Adrenal gland (tissue), 12 donors: Measurements from ENCODE around the gene SCN8A. TPM values are rescaled to one million over a fixed set of nuclear protein-coding genes. Genes with fewer than 3 reads are reported as not detected.
"Not testable (repeated sequence)": the region's sequence is repeated elsewhere in the genome, so short reads cannot be mapped to it uniquely, and the experiment has no call there.

Source experiments
- DNase-seq, 7 donors: peaks; one replicate each; pipeline ENCODE4 v3.0.0-alpha.2; 2019 to 2020
- H3K27ac ChIP-seq, 5 donors: fragments of 200-600 bp; sonication (generic) in 4 of 5; 1 replicate in 3 of 5; 2 replicates in 2 of 5; pipeline versions ENCODE4 v1.5.1 to v1.8.0; 2016 to 2020; ENCODE audit warnings: mild to moderate bottlenecking in 1 of 5
- H3K27me3 ChIP-seq: fragments of 200-600 bp; 2 replicates; pipeline ENCODE4 v1.8.0; 2021
- H3K36me3 ChIP-seq, 2 donors: fragments of 200-600 bp; replicated peaks in 1 of 2; 1 replicate in 1 of 2; 2 replicates in 1 of 2; pipeline versions ENCODE4 v1.5.1 to v1.8.0; 2018 to 2022
- H3K4me1 ChIP-seq, 2 donors: fragments of 200-600 bp; replicated peaks in 1 of 2; 1 replicate in 1 of 2; 2 replicates in 1 of 2; pipeline versions ENCODE4 v1.5.1 to v1.8.0; 2018 to 2021
- H3K4me3 ChIP-seq, 4 donors: fragments of 200-600 bp; sonication (generic) in 3 of 4; one replicate each; pipeline ENCODE4 v1.5.1; 2016 to 2018
- H3K9me3 ChIP-seq, 3 donors: fragments of 200-600 bp; sonication (generic) in 1 of 3; replicated peaks in 1 of 3; 1 replicate in 2 of 3; 2 replicates in 1 of 3; pipeline versions ENCODE4 v1.5.1 to v1.8.0; 2016 to 2021
- POLR2A ChIP-seq, 2 donors: fragments of 450-650 bp; IDR thresholded peaks; one replicate each; pipeline ENCODE4 v1.6.1; 2017; ENCODE audit warnings: antibody characterized with exemption in 2 of 2, mild to moderate bottlenecking in 2 of 2, moderate library complexity in 1 of 2
- WGBS, 4 donors: extraction: QIAGEN DNeasy Blood & Tissue Kit in 2 of 4; methylation state at CpG; one replicate each; pipeline versions ENCODE4 v1.1.5 to v1.1.7; 2013 to 2017; 5-methylcytosine and 5-hydroxymethylcytosine counted together
- intact Hi-C, 2 donors: fragments of 100-400 bp; cut with DNase I; formaldehyde crosslinking; loops; one replicate each; pipeline versions ENCODE4 v1.14.1 to v1.15.0; 2022 to 2023
- polyA plus RNA-seq, 3 donors: library from polyadenylated mRNA; stranded (reverse); fragments of 200-250 nt in 2 of 3; fragments of 350-450 nt in 1 of 3; fragmentation: Illumina TruSeq in 1 of 3; extraction: RNeasy Lipid Tissue Mini Kit (QIAGEN cat#74804) in 1 of 3; gene quantifications; one replicate each; pipeline ENCODE4 v1.2.3, GENCODE V29; 2013 to 2014
- total RNA-seq, 9 donors: library from RNA; depleted of rRNA in 4 of 9; stranded (reverse); fragments of >200 nt in 4 of 9; fragments of 120-200 nt in 1 of 9; fragmentation: NEBNext Ultra II Directional in 1 of 9; extraction: Animal tissue kit (Norgen Biotek cat#: 25700) in 1 of 9; gene quantifications; one replicate each; pipeline versions ENCODE4 v1.1.0 to v1.2.4, GENCODE V29; 2013 to 2023
- TF ChIP-seq, protein P1 (sequence below), 6 experiments: fragments of 450-650 bp in 4 of 6; fragments of 200-600 bp in 2 of 6; sonication (generic) in 1 of 6; IDR thresholded peaks; 1 replicate in 5 of 6; 2 replicates in 1 of 6; pipeline versions ENCODE4 v1.5.1 to v1.8.0; 2016 to 2021; ENCODE audit warnings: antibody characterized with exemption in 6 of 6, mild to moderate bottlenecking in 2 of 6, moderate library complexity in 1 of 6
- donor health status: healthy with polysubstance abuse.
- donor health status: Bipolar disorder and iron deficiency.
- donor health status: DM: yes; HTN: yes; CAD: no.
- donor health status: DM: no; HTN: no; CAD: no.
- donor health status: DM: no; HTN: no; CAD: no.
- donor health status: DM: yes; HTN: yes; CAD: no.

The SCN8A gene
- total and polyA plus RNA-seq, 12 donors, result 0.69 to 7.0 (median 2.0) TPM

DNA sequence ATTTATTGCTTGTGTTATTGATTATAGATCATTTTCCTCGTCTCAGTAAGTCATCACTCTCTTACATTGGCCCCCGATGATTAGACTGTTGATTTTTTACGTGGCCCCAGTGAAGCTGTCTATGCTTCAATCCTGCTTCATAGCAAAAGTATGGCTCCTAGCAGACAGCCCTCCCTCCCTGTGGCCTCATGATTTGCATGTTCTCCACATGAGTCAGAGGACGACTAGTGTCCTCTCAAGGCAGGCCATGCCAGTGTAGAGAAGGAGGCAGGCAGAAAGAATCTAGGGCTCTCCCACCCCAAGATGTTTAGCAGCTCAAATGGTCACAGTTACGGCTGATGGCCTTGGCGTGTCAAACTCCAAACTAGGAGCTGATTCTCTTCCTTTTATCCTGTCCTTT lies 197.8 kb downstream of the SCN8A start:
- H3K9me3 ChIP-seq, result no peaks in the 10 kb centered on the region
- WGBS, 4 donors, result 82 to 91% (median 84%) methylated on average over 6 of the region's 6 CpGs
- intact Hi-C loops, result no loop called here

DNA sequence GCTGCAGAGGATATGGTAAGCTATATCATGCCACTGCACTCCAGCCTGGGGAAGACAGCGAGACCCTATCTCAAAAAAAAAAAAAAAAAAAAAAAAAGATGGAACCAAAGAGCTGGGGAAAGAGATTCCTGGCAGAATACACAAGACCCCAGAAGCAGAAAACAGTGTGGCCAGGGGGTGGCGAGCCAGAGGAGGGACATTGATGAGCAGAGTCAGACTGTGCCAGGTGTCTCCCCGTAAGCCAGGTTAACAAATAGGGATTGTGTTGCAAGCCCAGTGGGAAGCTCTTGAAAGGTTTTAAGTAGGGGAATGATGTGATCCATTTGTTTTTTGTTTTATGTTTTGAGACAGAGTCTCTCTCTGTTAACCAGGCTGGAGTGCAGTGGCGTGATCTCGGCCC lies 201.4 kb downstream of the SCN8A start:
- H3K27ac ChIP-seq, result no peak overlapping the region
- H3K4me1 ChIP-seq, result no peaks in the 10 kb centered on the region
- TF ChIP-seq POLR2A (IDR thresholded peaks at IDR 0.05), result no peak
- TF ChIP-seq, protein P1, sequence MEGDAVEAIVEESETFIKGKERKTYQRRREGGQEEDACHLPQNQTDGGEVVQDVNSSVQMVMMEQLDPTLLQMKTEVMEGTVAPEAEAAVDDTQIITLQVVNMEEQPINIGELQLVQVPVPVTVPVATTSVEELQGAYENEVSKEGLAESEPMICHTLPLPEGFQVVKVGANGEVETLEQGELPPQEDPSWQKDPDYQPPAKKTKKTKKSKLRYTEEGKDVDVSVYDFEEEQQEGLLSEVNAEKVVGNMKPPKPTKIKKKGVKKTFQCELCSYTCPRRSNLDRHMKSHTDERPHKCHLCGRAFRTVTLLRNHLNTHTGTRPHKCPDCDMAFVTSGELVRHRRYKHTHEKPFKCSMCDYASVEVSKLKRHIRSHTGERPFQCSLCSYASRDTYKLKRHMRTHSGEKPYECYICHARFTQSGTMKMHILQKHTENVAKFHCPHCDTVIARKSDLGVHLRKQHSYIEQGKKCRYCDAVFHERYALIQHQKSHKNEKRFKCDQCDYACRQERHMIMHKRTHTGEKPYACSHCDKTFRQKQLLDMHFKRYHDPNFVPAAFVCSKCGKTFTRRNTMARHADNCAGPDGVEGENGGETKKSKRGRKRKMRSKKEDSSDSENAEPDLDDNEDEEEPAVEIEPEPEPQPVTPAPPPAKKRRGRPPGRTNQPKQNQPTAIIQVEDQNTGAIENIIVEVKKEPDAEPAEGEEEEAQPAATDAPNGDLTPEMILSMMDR (IDR thresholded peaks at IDR 0.05), result no peak
- intact Hi-C loops, result no loop called here
- H3K36me3 ChIP-seq, result no peaks in the 10 kb centered on the region
- 93 to 98% (median 95%) methylated on average over 5 of the region's 5 CpGs for WGBS, 4 donors
- no peak for DNase-seq
- no peaks in the 10 kb centered on the region for H3K27me3 ChIP-seq
- H3K4me3 ChIP-seq, result no peak overlapping the region
- H3K9me3 ChIP-seq, result no peaks in the 10 kb centered on the region

More for the DNA sequence above, 197.8 kb downstream of the SCN8A start:
- Histone ChIP-seq H3K4me1 (no peaks in the 10 kb centered on the region), H3K27me3 (no peaks in the 10 kb centered on the region), H3K27ac (no peak overlapping the region), H3K36me3 (no peaks in the 10 kb centered on the region), H3K4me3 (no peak overlapping the region)
- TF ChIP-seq, protein P1 (IDR thresholded peaks at IDR 0.05), result no peak
- no peak for TF ChIP-seq POLR2A (IDR thresholded peaks at IDR 0.05)
- DNase-seq, result no peak

DNA sequence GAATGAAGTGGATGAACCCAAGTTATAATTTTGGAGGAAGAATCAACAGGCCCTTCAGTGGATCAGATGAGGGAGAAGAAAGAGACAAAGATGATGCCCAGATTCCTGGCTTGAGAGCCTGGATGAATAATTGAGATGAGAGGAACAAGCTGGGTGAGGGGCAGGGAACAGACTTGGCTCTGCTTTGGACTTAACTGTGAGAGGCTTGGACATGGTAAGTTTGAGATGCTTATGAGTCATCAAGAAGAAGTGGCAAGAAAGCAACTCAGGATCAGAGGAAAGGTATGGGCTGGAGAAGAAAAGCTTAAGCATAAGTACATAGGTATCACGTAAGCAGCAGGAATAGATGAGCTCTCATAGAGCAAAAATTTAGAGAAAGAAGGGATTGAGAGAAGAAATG lies 202.2 kb downstream of the SCN8A start:
- Histone ChIP-seq H3K27ac (no peak overlapping the region), H3K4me1 (no peaks in the 10 kb centered on the region), H3K9me3 (no peaks in the 10 kb centered on the region), H3K27me3 (no peaks in the 10 kb centered on the region), H3K36me3 (no peaks in the 10 kb centered on the region), H3K4me3 (no peak overlapping the region)
- no peak for TF ChIP-seq POLR2A (IDR thresholded peaks at IDR 0.05)
- TF ChIP-seq, protein P1 (IDR thresholded peaks at IDR 0.05), result no peak
- 90 to 100% (median 95%) methylated on average over 1 of the region's 1 CpG for WGBS, 4 donors
- intact Hi-C loops, result no loop called here
- DNase-seq, result no peak

DNA sequence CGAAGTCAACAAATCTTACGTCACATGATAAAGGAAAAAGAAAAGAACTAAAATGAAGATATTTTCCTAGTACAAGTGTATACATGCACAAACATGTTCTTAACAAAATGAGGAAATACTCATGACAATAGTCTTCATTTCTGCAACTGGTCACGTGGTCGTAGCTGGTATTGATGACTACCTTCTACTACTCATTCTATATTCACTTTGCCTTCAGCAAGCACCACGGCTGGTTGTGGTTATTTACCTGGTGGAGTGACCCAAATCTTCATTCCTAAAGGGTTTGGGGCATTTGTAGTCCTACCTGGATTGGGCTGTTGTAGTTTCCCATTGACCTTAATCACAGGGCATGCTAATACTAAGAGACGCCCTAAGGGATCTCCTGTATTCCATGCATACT lies 206.3 kb downstream of the SCN8A start:
- H3K4me1 ChIP-seq, result no peaks in the 10 kb centered on the region
- no peak overlapping the region for H3K27ac ChIP-seq
- WGBS, 4 donors, result 89 to 94% (median 91%) methylated on average over 6 of the region's 6 CpGs
- no peaks in the 10 kb centered on the region for H3K9me3 ChIP-seq
- TF ChIP-seq POLR2A (IDR thresholded peaks at IDR 0.05), result no peak
- TF ChIP-seq, protein P1 (IDR thresholded peaks at IDR 0.05), result no peak
- H3K36me3 ChIP-seq, result no peaks in the 10 kb centered on the region
- H3K27me3 ChIP-seq, result no peaks in the 10 kb centered on the region
- no peak overlapping the region for H3K4me3 ChIP-seq
- intact Hi-C loops, result no loop called here
- DNase-seq, result no peak

DNA sequence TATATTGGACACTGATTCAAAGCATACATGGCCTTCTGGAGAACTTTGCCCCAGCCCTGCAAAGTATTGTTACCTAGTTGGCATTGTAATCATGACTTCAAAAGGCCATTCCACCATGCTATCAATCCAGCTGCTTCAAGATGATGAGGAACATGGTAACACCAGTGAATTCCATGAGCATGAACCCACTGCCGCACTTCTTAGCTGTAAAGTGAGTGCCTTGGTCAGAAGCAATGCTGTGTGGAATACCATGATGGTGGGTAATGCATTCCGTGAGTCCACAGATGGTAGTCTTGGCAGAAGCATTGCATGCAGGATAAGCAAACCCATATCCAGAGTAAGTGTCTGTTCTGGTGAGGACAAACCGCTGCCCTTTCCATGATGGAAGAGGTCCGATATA lies 207.0 kb downstream of the SCN8A start:
- 89 to 99% (median 97%) methylated on average over 3 to 4 of the region's 4 CpGs for WGBS, 4 donors
- H3K36me3 ChIP-seq, H3K4me1 ChIP-seq, H3K27me3 ChIP-seq, DNase-seq, H3K4me3 ChIP-seq, H3K9me3 ChIP-seq, H3K27ac ChIP-seq, intact Hi-C loops: not testable (repeated sequence)
